Mammary epithelial cell (primary cell): ENCODE measurements around the gene NOL3.

Experiments
- CTCF ChIP-seq, 2 donors: IDR thresholded peaks in 1 of 2; conservative IDR thresholded peaks in 1 of 2; 2 replicates each; pipeline ENCODE4 v1.5.1; 2011 to 2012; ENCODE audit warnings: inconsistent platforms in 2 of 2, low read length in 2 of 2, mild to moderate bottlenecking in 2 of 2, control low read depth in 1 of 2, low read depth in 1 of 2; ENCODE audit not compliant: insufficient read depth in 1 of 2; ENCODE audit errors: extremely low read depth in 1 of 2
- EZH2 ChIP-seq: IDR thresholded peaks from 2 replicates; pipeline ENCODE4 v1.6.1; 2012; ENCODE audit warnings: low read length, inconsistent platforms, borderline replicate concordance

- no peak for TF ChIP-seq CTCF (conservative IDR thresholded peaks at IDR 0.05 in 1 of 2, IDR thresholded peaks at IDR 0.05 in 1 of 2; ENCODE audit: extremely low read depth in 1 of 2, insufficient read depth in 1 of 2, low read depth in 1 of 2, low read length in 2 of 2)
- no peak for TF ChIP-seq EZH2
Measured at GRCh38 chr16:67195676-67196075, 25.3 kb downstream of the NOL3 start.
